GM12878 (cell line): ENCODE results near the gene TPGS1. TPM values are rescaled to one million over a fixed set of nuclear protein-coding genes. Genes with fewer than 3 reads are reported as not detected.

ENCODE experiments used
- ATAC-seq: fragments of 200-7000 bp; cut with Tn5 transposase; 3 replicates; pipeline ENCODE4 v1.9.1; 2020; ENCODE audit warnings: mild to moderate bottlenecking, moderate library complexity
- BruUV-seq: library from RNA; stranded (reverse); fragments of 400-500 nt; replicated peaks from 2 replicates; lab custom pipeline; 2021; lab: Mats Ljungman, UMichigan
- CTCF ChIA-PET: fragments of 300-600 bp; sonication (Branson Sonifier 250); formaldehyde crosslinking; extraction: SDS; loops from one replicate; lab custom pipeline; 2021; ENCODE audit warnings: inconsistent platforms; lab: Yijun Ruan, JAX
- POLR2A ChIA-PET: fragments of 350-600 bp; formaldehyde crosslinking; extraction: SDS; loops from one replicate; lab custom pipeline; 2021; ENCODE audit warnings: inconsistent platforms; lab: Charles Lee
- RAD21 ChIA-PET: fragments of 300-600 bp; sonication (Branson Sonifier 250); formaldehyde crosslinking; loops from one replicate; lab custom pipeline; 2023; ENCODE audit warnings: antibody characterized with exemption; ENCODE audit not compliant: unreplicated experiment; lab: Charles Lee
- SMC1A ChIA-PET: fragments of 300-600 bp; sonication (Branson Sonifier 250); formaldehyde crosslinking; loops from one replicate; lab custom pipeline; 2023; ENCODE audit not compliant: unreplicated experiment, uncharacterized antibody; lab: Charles Lee
- DNase-seq: peaks from one replicate; pipeline ENCODE4 v3.0.0-alpha.2; 2011; ENCODE audit warnings: low read depth, low spot score
- FAIRE-seq: peaks from 3 replicates; lab custom pipeline; 2011; peaks lifted over from hg19 to GRCh38; lab: Jason Lieb, UNC
- H2AFZ ChIP-seq: 2 replicates; pipeline ENCODE4 v1.6.0; 2011; ENCODE audit warnings: low read depth, low read length, control low read depth; ENCODE audit not compliant: control insufficient read depth
- H3K27ac ChIP-seq: 2 replicates; pipeline ENCODE4 v1.5.1; 2011; ENCODE audit warnings: control low read depth; ENCODE audit not compliant: control insufficient read depth, insufficient read depth
- H3K27me3 ChIP-seq, 2 experiments: replicated peaks in 1 of 2; 2 replicates each; pipeline versions ENCODE4 v1.6.0 to v1.6.1; 2011; ENCODE audit warnings: low read length in 1 of 2; ENCODE audit not compliant: control insufficient read depth in 2 of 2, insufficient read depth in 2 of 2
- H3K36me3 ChIP-seq, 2 experiments: 2 replicates each; pipeline ENCODE4 v1.5.1; 2011; ENCODE audit warnings: low read length in 1 of 2; ENCODE audit not compliant: control insufficient read depth in 2 of 2, insufficient read depth in 2 of 2
- H3K4me1 ChIP-seq: 2 replicates; pipeline ENCODE4 v1.6.1; 2011; ENCODE audit warnings: mild to moderate bottlenecking, low read length, moderate library complexity, mixed read lengths; ENCODE audit not compliant: control insufficient read depth, insufficient read depth
- H3K4me2 ChIP-seq: 2 replicates; pipeline ENCODE4 v1.6.0; 2011; ENCODE audit warnings: control low read depth; ENCODE audit not compliant: control insufficient read depth, insufficient read depth
- H3K4me3 ChIP-seq: fragments of 200-600 bp; sonication (generic); 2 replicates; pipeline ENCODE4 v1.5.1; 2016
- H3K79me2 ChIP-seq: 2 replicates; pipeline ENCODE4 v1.6.0; 2011; ENCODE audit warnings: low read length; ENCODE audit not compliant: control insufficient read depth, insufficient read depth
- H3K9ac ChIP-seq: 2 replicates; pipeline ENCODE4 v1.8.0; 2011; ENCODE audit warnings: low read length, control low read depth, mixed read lengths; ENCODE audit not compliant: control insufficient read depth, insufficient read depth
- H3K9me3 ChIP-seq: replicated peaks from 3 replicates; pipeline ENCODE4 v1.5.1; 2011; ENCODE audit warnings: mild to moderate bottlenecking, low read length; ENCODE audit not compliant: control insufficient read depth, insufficient read depth
- H4K20me1 ChIP-seq: 2 replicates; pipeline ENCODE4 v1.6.0; 2011; ENCODE audit not compliant: control insufficient read depth, insufficient read depth
- MEF2A ChIP-seq: IDR thresholded peaks from 2 replicates; pipeline ENCODE4 v1.6.1; 2011; ENCODE audit warnings: low read depth, mild to moderate bottlenecking, low read length, moderate library complexity; ENCODE audit not compliant: insufficient read depth
- NR2F1 ChIP-seq: fragments of 450-650 bp; conservative IDR thresholded peaks from 2 replicates; pipeline ENCODE4 v1.6.1; 2017; ENCODE audit warnings: mild to moderate bottlenecking
- NRF1 ChIP-seq: conservative IDR thresholded peaks from 2 replicates; pipeline ENCODE4 v1.6.1; 2011; ENCODE audit warnings: mild to moderate bottlenecking, low read depth, low read length, improper control_type of control experiment
- PAX5 ChIP-seq: IDR thresholded peaks from 2 replicates; pipeline ENCODE4 v1.6.1; 2011; ENCODE audit warnings: low read depth, low read length, borderline replicate concordance
- SMC3 ChIP-seq: IDR thresholded peaks from 2 replicates; pipeline ENCODE4 v1.6.1; 2011; ENCODE audit warnings: low read length, improper control_type of control experiment, borderline replicate concordance
- ZBED1 ChIP-seq: IDR thresholded peaks from 2 replicates; pipeline ENCODE4 v1.6.1; 2016; ENCODE audit warnings: borderline replicate concordance
- ZNF217 ChIP-seq: fragments of 450-650 bp; IDR thresholded peaks from 2 replicates; pipeline ENCODE4 v1.6.1; 2017; ENCODE audit warnings: antibody characterized with exemption, mild to moderate bottlenecking
- WGBS: methylation state at CpG from one replicate; pipeline ENCODE4 v1.1.6; 2016; ENCODE audit warnings: low lambda C conversion rate; ENCODE audit not compliant: insufficient replicate concordance, insufficient coverage; ENCODE audit errors: missing lambda C conversion rate; 5-methylcytosine and 5-hydroxymethylcytosine counted together
- in situ Hi-C: fragments of 300-500 bp; cut with MboI; formaldehyde crosslinking; loops from 9 replicates; pipeline ENCODE4 v1.14.3; 2018; ENCODE audit warnings: mixed read lengths
- intact Hi-C: fragments of 100-400 bp; cut with micrococcal nuclease; formaldehyde crosslinking; loops from one replicate; pipeline ENCODE4 v1.14.2; 2022; ENCODE audit not compliant: unreplicated experiment
- polyA plus RNA-seq, 11 experiments: library from polyadenylated mRNA; depleted of rRNA in 4 of 11; unstranded in 6 of 11; stranded (reverse) in 5 of 11; fragments of >200 nt; fragmentation: Nextera tagmentation in 4 of 11; fragmentation: Illumina TruSeq in 1 of 11; extraction: Ambion mirVana in 4 of 11; extraction: Trizol in 1 of 11; gene quantifications; 1 replicate in 1 of 11; 2 replicates in 10 of 11; pipeline versions ENCODE4 v1.2.1 to v1.2.3, GENCODE V29; 2011 to 2016; ENCODE audit warnings: inconsistent platforms in 2 of 11, missing spikeins in 2 of 11, low read depth in 1 of 11
- total RNA-seq, 4 experiments: library from RNA; depleted of rRNA in 3 of 4; stranded (reverse); fragments of >200 nt in 3 of 4; fragmentation: Illumina TruSeq in 1 of 4; extraction: Trizol in 1 of 4; gene quantifications; 2 replicates each; pipeline versions ENCODE4 v1.2.1 to v1.2.3, GENCODE V29; 2013 to 2021
- TF ChIP-seq, protein P1 (sequence below): fragments of 450-650 bp; IDR thresholded peaks from 2 replicates; pipeline ENCODE4 v1.6.1; 2017; ENCODE audit warnings: mild to moderate bottlenecking
- TF ChIP-seq, protein P2 (sequence below): fragments of 450-650 bp; IDR thresholded peaks from 2 replicates; pipeline ENCODE4 v1.6.1; 2016; ENCODE audit warnings: mild to moderate bottlenecking, moderate library complexity, borderline replicate concordance
- TF ChIP-seq, protein P3 (sequence below): IDR thresholded peaks from 2 replicates; pipeline ENCODE4 v1.6.1; 2011; ENCODE audit warnings: borderline replicate concordance, low read depth, mild to moderate bottlenecking, moderate library complexity, mixed read lengths, low read length; ENCODE audit not compliant: insufficient read depth; ENCODE audit errors: extremely low read length
- TF ChIP-seq, protein P4 (sequence below): fragments of 450-650 bp; IDR thresholded peaks from 2 replicates; pipeline ENCODE4 v1.6.1; 2017; ENCODE audit warnings: mild to moderate bottlenecking, moderate library complexity

TPGS1 gene
- total and polyA plus RNA-seq, 10 of the 15 experiments (the other 5 are each of a cell fraction or from before 2014, with no cell fraction given), result 0.24 to 24.7 (median 7.7) TPM; not detected in 2

DNA sequence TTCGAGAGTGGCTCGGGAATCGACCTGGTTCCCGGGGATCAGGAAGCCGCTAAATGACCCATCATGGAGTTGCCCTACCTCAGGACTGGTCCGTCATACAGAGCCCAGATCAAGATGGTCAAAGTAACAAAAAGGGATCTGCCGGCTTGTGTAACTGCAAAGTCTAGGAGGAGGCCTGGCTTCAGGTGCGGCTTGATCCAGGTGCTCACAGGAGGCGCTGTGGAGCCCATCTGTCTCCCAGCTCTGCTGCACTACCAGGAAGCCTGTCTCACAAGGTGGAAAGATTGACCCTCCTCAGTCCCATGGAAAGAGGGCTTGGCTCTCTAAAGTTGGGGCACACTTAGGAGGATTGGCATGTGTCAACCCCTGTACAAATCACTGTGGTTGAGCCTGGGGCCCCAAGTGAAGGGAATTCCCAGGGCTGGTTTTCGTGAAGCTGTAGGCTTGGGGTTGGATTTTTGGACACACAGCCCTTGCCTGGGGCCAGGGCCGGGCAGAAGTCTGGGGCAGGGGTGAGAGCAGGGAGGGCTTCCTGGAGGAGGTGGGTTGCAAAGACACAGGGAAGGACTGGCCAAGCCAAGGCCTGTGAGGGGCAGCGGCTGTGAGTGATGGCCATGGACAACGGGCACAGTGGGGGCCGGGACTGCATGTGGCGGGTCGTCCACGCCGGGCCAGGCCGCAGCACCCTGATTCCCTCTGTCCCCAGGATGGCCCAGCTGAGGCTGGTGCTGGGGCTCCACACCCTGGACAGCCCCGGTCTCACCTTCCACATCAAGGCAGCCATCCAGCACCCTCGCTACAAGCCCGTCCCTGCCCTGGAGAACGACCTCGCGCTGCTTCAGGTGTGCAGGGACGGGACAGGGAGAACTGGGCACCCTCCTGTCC lies 40.8 kb downstream of the TPGS1 start:
- TF ChIP-seq SMC3 (no peak), ZNF217 (no peak), ZBED1 (no peak), PAX5 (no peak), NRF1 (no peak), MEF2A (no peak), NR2F1 (no peak)
- TF ChIP-seq, protein P1, sequence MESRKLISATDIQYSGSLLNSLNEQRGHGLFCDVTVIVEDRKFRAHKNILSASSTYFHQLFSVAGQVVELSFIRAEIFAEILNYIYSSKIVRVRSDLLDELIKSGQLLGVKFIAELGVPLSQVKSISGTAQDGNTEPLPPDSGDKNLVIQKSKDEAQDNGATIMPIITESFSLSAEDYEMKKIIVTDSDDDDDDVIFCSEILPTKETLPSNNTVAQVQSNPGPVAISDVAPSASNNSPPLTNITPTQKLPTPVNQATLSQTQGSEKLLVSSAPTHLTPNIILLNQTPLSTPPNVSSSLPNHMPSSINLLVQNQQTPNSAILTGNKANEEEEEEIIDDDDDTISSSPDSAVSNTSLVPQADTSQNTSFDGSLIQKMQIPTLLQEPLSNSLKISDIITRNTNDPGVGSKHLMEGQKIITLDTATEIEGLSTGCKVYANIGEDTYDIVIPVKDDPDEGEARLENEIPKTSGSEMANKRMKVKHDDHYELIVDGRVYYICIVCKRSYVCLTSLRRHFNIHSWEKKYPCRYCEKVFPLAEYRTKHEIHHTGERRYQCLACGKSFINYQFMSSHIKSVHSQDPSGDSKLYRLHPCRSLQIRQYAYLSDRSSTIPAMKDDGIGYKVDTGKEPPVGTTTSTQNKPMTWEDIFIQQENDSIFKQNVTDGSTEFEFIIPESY, result no peak
- TF ChIP-seq, protein P2, sequence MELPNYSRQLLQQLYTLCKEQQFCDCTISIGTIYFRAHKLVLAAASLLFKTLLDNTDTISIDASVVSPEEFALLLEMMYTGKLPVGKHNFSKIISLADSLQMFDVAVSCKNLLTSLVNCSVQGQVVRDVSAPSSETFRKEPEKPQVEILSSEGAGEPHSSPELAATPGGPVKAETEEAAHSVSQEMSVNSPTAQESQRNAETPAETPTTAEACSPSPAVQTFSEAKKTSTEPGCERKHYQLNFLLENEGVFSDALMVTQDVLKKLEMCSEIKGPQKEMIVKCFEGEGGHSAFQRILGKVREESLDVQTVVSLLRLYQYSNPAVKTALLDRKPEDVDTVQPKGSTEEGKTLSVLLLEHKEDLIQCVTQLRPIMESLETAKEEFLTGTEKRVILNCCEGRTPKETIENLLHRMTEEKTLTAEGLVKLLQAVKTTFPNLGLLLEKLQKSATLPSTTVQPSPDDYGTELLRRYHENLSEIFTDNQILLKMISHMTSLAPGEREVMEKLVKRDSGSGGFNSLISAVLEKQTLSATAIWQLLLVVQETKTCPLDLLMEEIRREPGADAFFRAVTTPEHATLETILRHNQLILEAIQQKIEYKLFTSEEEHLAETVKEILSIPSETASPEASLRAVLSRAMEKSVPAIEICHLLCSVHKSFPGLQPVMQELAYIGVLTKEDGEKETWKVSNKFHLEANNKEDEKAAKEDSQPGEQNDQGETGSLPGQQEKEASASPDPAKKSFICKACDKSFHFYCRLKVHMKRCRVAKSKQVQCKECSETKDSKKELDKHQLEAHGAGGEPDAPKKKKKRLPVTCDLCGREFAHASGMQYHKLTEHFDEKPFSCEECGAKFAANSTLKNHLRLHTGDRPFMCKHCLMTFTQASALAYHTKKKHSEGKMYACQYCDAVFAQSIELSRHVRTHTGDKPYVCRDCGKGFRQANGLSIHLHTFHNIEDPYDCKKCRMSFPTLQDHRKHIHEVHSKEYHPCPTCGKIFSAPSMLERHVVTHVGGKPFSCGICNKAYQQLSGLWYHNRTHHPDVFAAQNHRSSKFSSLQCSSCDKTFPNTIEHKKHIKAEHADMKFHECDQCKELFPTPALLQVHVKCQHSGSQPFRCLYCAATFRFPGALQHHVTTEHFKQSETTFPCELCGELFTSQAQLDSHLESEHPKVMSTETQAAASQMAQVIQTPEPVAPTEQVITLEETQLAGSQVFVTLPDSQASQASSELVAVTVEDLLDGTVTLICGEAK, result no peak
- TF ChIP-seq, protein P3, sequence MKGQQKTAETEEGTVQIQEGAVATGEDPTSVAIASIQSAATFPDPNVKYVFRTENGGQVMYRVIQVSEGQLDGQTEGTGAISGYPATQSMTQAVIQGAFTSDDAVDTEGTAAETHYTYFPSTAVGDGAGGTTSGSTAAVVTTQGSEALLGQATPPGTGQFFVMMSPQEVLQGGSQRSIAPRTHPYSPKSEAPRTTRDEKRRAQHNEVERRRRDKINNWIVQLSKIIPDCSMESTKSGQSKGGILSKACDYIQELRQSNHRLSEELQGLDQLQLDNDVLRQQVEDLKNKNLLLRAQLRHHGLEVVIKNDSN, result no peak
- TF ChIP-seq, protein P4, sequence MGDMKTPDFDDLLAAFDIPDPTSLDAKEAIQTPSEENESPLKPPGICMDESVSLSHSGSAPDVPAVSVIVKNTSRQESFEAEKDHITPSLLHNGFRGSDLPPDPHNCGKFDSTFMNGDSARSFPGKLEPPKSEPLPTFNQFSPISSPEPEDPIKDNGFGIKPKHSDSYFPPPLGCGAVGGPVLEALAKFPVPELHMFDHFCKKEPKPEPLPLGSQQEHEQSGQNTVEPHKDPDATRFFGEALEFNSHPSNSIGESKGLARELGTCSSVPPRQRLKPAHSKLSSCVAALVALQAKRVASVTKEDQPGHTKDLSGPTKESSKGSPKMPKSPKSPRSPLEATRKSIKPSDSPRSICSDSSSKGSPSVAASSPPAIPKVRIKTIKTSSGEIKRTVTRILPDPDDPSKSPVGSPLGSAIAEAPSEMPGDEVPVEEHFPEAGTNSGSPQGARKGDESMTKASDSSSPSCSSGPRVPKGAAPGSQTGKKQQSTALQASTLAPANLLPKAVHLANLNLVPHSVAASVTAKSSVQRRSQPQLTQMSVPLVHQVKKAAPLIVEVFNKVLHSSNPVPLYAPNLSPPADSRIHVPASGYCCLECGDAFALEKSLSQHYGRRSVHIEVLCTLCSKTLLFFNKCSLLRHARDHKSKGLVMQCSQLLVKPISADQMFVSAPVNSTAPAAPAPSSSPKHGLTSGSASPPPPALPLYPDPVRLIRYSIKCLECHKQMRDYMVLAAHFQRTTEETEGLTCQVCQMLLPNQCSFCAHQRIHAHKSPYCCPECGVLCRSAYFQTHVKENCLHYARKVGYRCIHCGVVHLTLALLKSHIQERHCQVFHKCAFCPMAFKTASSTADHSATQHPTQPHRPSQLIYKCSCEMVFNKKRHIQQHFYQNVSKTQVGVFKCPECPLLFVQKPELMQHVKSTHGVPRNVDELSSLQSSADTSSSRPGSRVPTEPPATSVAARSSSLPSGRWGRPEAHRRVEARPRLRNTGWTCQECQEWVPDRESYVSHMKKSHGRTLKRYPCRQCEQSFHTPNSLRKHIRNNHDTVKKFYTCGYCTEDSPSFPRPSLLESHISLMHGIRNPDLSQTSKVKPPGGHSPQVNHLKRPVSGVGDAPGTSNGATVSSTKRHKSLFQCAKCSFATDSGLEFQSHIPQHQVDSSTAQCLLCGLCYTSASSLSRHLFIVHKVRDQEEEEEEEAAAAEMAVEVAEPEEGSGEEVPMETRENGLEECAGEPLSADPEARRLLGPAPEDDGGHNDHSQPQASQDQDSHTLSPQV, result no peak
- FAIRE-seq, result no peak
- H3K27ac ChIP-seq, result no peak overlapping the region
- no peaks in the 10 kb centered on the region for H3K27me3 ChIP-seq
- CTCF ChIA-PET, result no interaction called here
- no peaks in the 10 kb centered on the region for H3K9me3 ChIP-seq
- no peak for DNase-seq
- no peaks in the 10 kb centered on the region for H3K79me2 ChIP-seq
- H3K4me2 ChIP-seq, result no peak overlapping the region
- no peak overlapping the region for H2AFZ ChIP-seq
- POLR2A ChIA-PET, result no interaction called here
- WGBS, result 71% methylated on average over 22 of the region's 26 CpGs
- no peaks in the 10 kb centered on the region for H3K36me3 ChIP-seq
- intact Hi-C loops (no loop called here), in situ Hi-C loops (no loop called here)
- SMC1A ChIA-PET, result no interaction called here
- no peak overlapping the region for H3K4me3 ChIP-seq
- RAD21 ChIA-PET, result no interaction called here
- no peak overlapping the region for H3K9ac ChIP-seq
- no peaks in the 10 kb centered on the region for H3K4me1 ChIP-seq
- ATAC-seq, result no peak; the same call in 2 of the 3 replicates
- BruUV-seq, result no TSS peak
- no peaks in the 10 kb centered on the region for H4K20me1 ChIP-seq
